ENCODE data around the gene COQ10B.

GRCh38 chr2:197425550-197425949 lies 27.8 kb upstream of the COQ10B start:
- TF ChIP-seq EZH2phosphoT487 (IDR thresholded peaks at IDR 0.05; ENCODE audit: low read depth) (no peak), CTCF (IDR thresholded peaks at IDR 0.05; ENCODE audit: low read depth, low read length) (no peak)
